Activated B cell treated with CpG ODN at 0.5 μM for 24 hours (primary cell): Measurements from ENCODE around the gene PLA2G2F. TPM values are rescaled to one million over a fixed set of nuclear protein-coding genes. Genes with fewer than 3 reads are reported as not detected.

Experiments
- ATAC-seq: fragments of 200-7000 bp; cut with Tn5 transposase; one replicate; pipeline ENCODE4 v1.10.0; 2021; ENCODE audit warnings: low read depth, mild to moderate bottlenecking, moderate library complexity
- CTCF ChIA-PET: fragments of 350-600 bp; sonication (Branson Sonifier 250); formaldehyde crosslinking; loops from one replicate; lab custom pipeline; 2021; ENCODE audit warnings: antibody characterized with exemption; lab: Charles Lee
- POLR2A ChIA-PET: fragments of 350-600 bp; sonication (Branson Sonifier 250); formaldehyde crosslinking; loops from one replicate; lab custom pipeline; 2021; ENCODE audit warnings: antibody characterized with exemption; lab: Charles Lee
- DNase-seq: peaks from one replicate; pipeline ENCODE4 v3.0.0; 2022
- H3K27ac Mint-ChIP-seq: one replicate; pipeline ENCODE4 v1.8.0; 2020; ENCODE audit warnings: mixed read lengths
- H3K27me3 Mint-ChIP-seq: one replicate; pipeline ENCODE4 v1.8.0; 2021; ENCODE audit warnings: mixed read lengths
- H3K36me3 Mint-ChIP-seq: one replicate; pipeline ENCODE4 v1.8.0; 2021; ENCODE audit warnings: low read depth, mixed read lengths
- H3K4me1 Mint-ChIP-seq: one replicate; pipeline ENCODE4 v1.8.0; 2021; ENCODE audit warnings: mixed read lengths
- H3K4me3 Mint-ChIP-seq: one replicate; pipeline ENCODE4 v1.8.0; 2020; ENCODE audit warnings: mild to moderate bottlenecking, mixed read lengths
- H3K9me3 Mint-ChIP-seq: one replicate; pipeline ENCODE4 v1.8.0; 2020; ENCODE audit warnings: mixed read lengths
- CTCF ChIP-seq: fragments of 200-600 bp; IDR thresholded peaks from one replicate; pipeline ENCODE4 v1.8.0; 2022; ENCODE audit warnings: antibody characterized with exemption, mild to moderate bottlenecking
- intact Hi-C: fragments of 100-400 bp; cut with micrococcal nuclease; formaldehyde crosslinking; loops from one replicate; pipeline ENCODE4 v1.15.1; 2024
- total RNA-seq: library from RNA; stranded (reverse); gene quantifications from 2 replicates; pipeline ENCODE4 v1.2.3, GENCODE V29; 2022

The PLA2G2F gene
- total RNA-seq, 1 donor from 2014 or later, result not detected

- ATAC-seq (no peak), DNase-seq (no peak)
- POLR2A ChIA-PET, result no interaction called here
- Mint-ChIP-seq H3K9me3 (no peaks in the 10 kb centered on the region), H3K27ac (no peak overlapping the region), H3K27me3 (peaks cover 54% of the 10 kb centered on the region), H3K4me1 (peaks cover 17% of the 10 kb centered on the region), H3K4me3 (no peak overlapping the region), H3K36me3 (no peaks in the 10 kb centered on the region)
- CTCF ChIA-PET, result interaction anchor here (1.1 to 1.5 kb wide), 2 partner anchors 35 to 270 kb away, joined by 3 to 4 read pairs; no protein-coding TSS in a partner anchor
- intact Hi-C loops, result no loop called here
- no peak for TF ChIP-seq CTCF
Observed at GRCh38 chr1:20188455-20188817, 49.3 kb downstream of the PLA2G2F start.

GRCh38 chr1:20189664-20190063 lies 50.5 kb downstream of the PLA2G2F start:
- Mint-ChIP-seq H3K9me3 (no peaks in the 10 kb centered on the region), H3K27me3 (peaks cover 49% of the 10 kb centered on the region), H3K36me3 (no peaks in the 10 kb centered on the region), H3K4me1 (peaks cover 14% of the 10 kb centered on the region), H3K27ac (no peak overlapping the region), H3K4me3 (no peak overlapping the region)
- ATAC-seq, result no peak
- CTCF ChIA-PET, result no interaction called here
- POLR2A ChIA-PET, result no interaction called here
- DNase-seq, result no peak
- intact Hi-C loops, result no loop called here
- no peak for TF ChIP-seq CTCF

- CTCF ChIA-PET, result no interaction called here
Observed at GRCh38 chr1:20190256-20191160, 51.4 kb downstream of the PLA2G2F start.

GRCh38 chr1:20191266-20191825 lies 52.2 kb downstream of the PLA2G2F start:
- intact Hi-C loops, result no loop called here
- Mint-ChIP-seq H3K4me3 (no peak overlapping the region), H3K36me3 (no peaks in the 10 kb centered on the region), H3K27ac (no peak overlapping the region), H3K4me1 (peaks cover 12% of the 10 kb centered on the region), H3K9me3 (no peaks in the 10 kb centered on the region), H3K27me3 (peaks cover 50% of the 10 kb centered on the region)
- DNase-seq (no peak), ATAC-seq (no peak)
- TF ChIP-seq CTCF, result no peak
- ChIA-PET CTCF (interaction anchor here (1.1 kb wide), 1 partner anchor 40 kb away, joined by 3 read pairs; no protein-coding TSS in a partner anchor), POLR2A (no interaction called here)

More at GRCh38 chr1:20190256-20191160, 51.4 kb downstream of the PLA2G2F start:
- Mint-ChIP-seq H3K36me3 (no peaks in the 10 kb centered on the region), H3K27me3 (peaks cover 50% of the 10 kb centered on the region), H3K27ac (no peak overlapping the region), H3K9me3 (no peaks in the 10 kb centered on the region), H3K4me3 (no peak overlapping the region), H3K4me1 (peaks cover 14% of the 10 kb centered on the region)
- POLR2A ChIA-PET, result no interaction called here
- TF ChIP-seq CTCF, result no peak
- intact Hi-C loops, result no loop called here
- DNase-seq (no peak), ATAC-seq (no peak)

GRCh38 chr1:20192364-20192763 lies 53.2 kb downstream of the PLA2G2F start:
- ChIA-PET CTCF (interaction anchor here (0.9 to 3.8 kb wide), 3 partner anchors 41 to 218 kb away, joined by 3 to 16 read pairs (median 3); no protein-coding TSS in a partner anchor), POLR2A (no interaction called here)
- Mint-ChIP-seq H3K27me3 (peaks cover 47% of the 10 kb centered on the region), H3K9me3 (no peaks in the 10 kb centered on the region), H3K4me1 (peaks cover 7% of the 10 kb centered on the region), H3K36me3 (no peaks in the 10 kb centered on the region), H3K4me3 (no peak overlapping the region), H3K27ac (no peak overlapping the region)
- intact Hi-C loops, result no loop called here
- no peak for TF ChIP-seq CTCF
- ATAC-seq (no peak), DNase-seq (no peak)
